ENCODE results near the gene HSPA14.

DNA sequence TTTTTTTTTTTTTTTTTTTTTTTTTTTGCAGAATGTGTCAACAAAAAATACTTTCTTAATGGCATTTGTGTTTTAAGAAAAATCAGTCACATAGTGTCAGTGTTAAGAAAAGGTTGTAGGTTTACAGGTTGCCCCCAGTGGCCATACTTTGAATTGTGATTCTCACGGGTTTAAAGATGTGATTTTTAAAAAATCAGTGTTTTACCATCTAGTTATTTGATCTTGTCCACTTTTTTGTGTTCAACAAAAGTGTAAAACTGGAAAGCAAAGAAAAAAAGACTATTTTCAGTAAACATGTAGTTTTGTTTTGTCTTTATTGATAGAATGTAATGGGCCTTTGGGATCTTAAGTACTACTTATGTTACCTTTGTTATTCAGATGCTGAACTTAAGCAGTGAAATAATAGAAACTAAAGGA is 66.2 kb downstream of the HSPA14 start:
- TF ChIP-seq POLR2AphosphoS5 (IDR thresholded peaks at IDR 0.05): no peak
- TF ChIP-seq, protein P1, sequence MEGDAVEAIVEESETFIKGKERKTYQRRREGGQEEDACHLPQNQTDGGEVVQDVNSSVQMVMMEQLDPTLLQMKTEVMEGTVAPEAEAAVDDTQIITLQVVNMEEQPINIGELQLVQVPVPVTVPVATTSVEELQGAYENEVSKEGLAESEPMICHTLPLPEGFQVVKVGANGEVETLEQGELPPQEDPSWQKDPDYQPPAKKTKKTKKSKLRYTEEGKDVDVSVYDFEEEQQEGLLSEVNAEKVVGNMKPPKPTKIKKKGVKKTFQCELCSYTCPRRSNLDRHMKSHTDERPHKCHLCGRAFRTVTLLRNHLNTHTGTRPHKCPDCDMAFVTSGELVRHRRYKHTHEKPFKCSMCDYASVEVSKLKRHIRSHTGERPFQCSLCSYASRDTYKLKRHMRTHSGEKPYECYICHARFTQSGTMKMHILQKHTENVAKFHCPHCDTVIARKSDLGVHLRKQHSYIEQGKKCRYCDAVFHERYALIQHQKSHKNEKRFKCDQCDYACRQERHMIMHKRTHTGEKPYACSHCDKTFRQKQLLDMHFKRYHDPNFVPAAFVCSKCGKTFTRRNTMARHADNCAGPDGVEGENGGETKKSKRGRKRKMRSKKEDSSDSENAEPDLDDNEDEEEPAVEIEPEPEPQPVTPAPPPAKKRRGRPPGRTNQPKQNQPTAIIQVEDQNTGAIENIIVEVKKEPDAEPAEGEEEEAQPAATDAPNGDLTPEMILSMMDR (IDR thresholded peaks at IDR 0.05): peak in 5 of 6 experiments; percentile 12 to 43 (median 37)
- no peak for TF ChIP-seq POLR2A (IDR thresholded peaks at IDR 0.05)

All from upper lobe of left lung (tissue), 4 donors.